OCI-LY7 (cell line): ENCODE data around the gene MON1B. TPM values are rescaled to one million over a fixed set of nuclear protein-coding genes. Genes with fewer than 3 reads are reported as not detected.
"Not testable (repeated sequence)": the region's sequence is repeated elsewhere in the genome, so short reads cannot be mapped to it uniquely, and the experiment has no call there.

Experiments
- BruUV-seq: library from RNA; stranded (reverse); fragments of 400-500 nt; replicated peaks from 2 replicates; lab custom pipeline; 2021; lab: Mats Ljungman, UMichigan
- CTCF ChIA-PET: fragments of 300-600 bp; sonication (Branson Sonifier 250); formaldehyde crosslinking; loops from one replicate; lab custom pipeline; 2022; ENCODE audit warnings: antibody characterized with exemption; ENCODE audit not compliant: unreplicated experiment; lab: Charles Lee
- POLR2A ChIA-PET: fragments of 300-600 bp; sonication (Branson Sonifier 250); formaldehyde crosslinking; loops from one replicate; lab custom pipeline; 2022; ENCODE audit warnings: antibody characterized with exemption; lab: Charles Lee
- DNase-seq: peaks from one replicate; pipeline ENCODE4 v3.0.0-alpha.2; 2015; ENCODE audit warnings: low spot score
- H2AFZ ChIP-seq: fragments of 200-600 bp; sonication (generic), shearing (Covaris generic); 2 replicates; pipeline ENCODE4 v1.6.1; 2014; ENCODE audit warnings: mild to moderate bottlenecking, antibody characterized with exemption, low read length, moderate library complexity
- H3K27ac ChIP-seq: fragments of 200-600 bp; sonication (generic); 2 replicates; pipeline ENCODE4 v1.5.1; 2014; ENCODE audit warnings: mixed run types, low read depth, mild to moderate bottlenecking, moderate library complexity, low read length, inconsistent platforms; ENCODE audit not compliant: poor library complexity, severe bottlenecking
- H3K36me3 ChIP-seq: fragments of 200-600 bp; sonication (generic); 2 replicates; pipeline ENCODE4 v1.6.1; 2014; ENCODE audit warnings: mild to moderate bottlenecking, antibody characterized with exemption, low read length, moderate library complexity, mixed read lengths; ENCODE audit not compliant: insufficient read depth
- H3K4me1 ChIP-seq: fragments of 200-600 bp; sonication (generic); 2 replicates; pipeline ENCODE4 v1.5.1; 2014; ENCODE audit warnings: mild to moderate bottlenecking, low read length; ENCODE audit not compliant: insufficient read depth, poor library complexity, severe bottlenecking
- H3K4me2 ChIP-seq: fragments of 200-600 bp; sonication (generic); 2 replicates; pipeline ENCODE4 v1.6.1; 2014; ENCODE audit warnings: mild to moderate bottlenecking, low read length
- H3K4me3 ChIP-seq: fragments of 200-600 bp; sonication (generic); 2 replicates; pipeline ENCODE4 v1.5.1; 2014; ENCODE audit warnings: mild to moderate bottlenecking, low read depth, low read length; ENCODE audit not compliant: poor library complexity, severe bottlenecking
- H3K79me2 ChIP-seq: fragments of 200-600 bp; sonication (generic); 2 replicates; pipeline ENCODE4 v1.6.1; 2016; ENCODE audit warnings: low read depth, mild to moderate bottlenecking, low read length, moderate library complexity, mixed read lengths; ENCODE audit not compliant: insufficient read depth
- H3K9me2 ChIP-seq: fragments of 200-600 bp; sonication (generic); 2 replicates; pipeline ENCODE4 v1.6.1; 2016; ENCODE audit warnings: mild to moderate bottlenecking, low read length, mixed read lengths; ENCODE audit not compliant: insufficient read depth
- H3K9me3 ChIP-seq: fragments of 200-600 bp; sonication (generic); 2 replicates; pipeline ENCODE4 v1.6.1; 2014; ENCODE audit warnings: mild to moderate bottlenecking, mixed run types, low read length, mixed read lengths
- H4K20me1 ChIP-seq: fragments of 200-600 bp; sonication (generic); 2 replicates; pipeline ENCODE4 v1.6.1; 2014; ENCODE audit warnings: mild to moderate bottlenecking, antibody characterized with exemption, low read length, moderate library complexity, mixed read lengths; ENCODE audit not compliant: insufficient read depth
- CTCF ChIP-seq: fragments of 200-600 bp; sonication (generic); conservative IDR thresholded peaks from 2 replicates; pipeline ENCODE4 v1.5.1; 2014; ENCODE audit warnings: mild to moderate bottlenecking, antibody characterized with exemption, low read length, moderate library complexity, mixed read lengths
- EZH2phosphoT487 ChIP-seq: fragments of 200-600 bp; sonication (generic); IDR thresholded peaks from 2 replicates; pipeline ENCODE4 v1.6.1; 2018; ENCODE audit warnings: low read depth, borderline replicate concordance, mild to moderate bottlenecking, mixed run types, antibody characterized with exemption, low read length, moderate library complexity, mixed read lengths
- intact Hi-C: fragments of 100-400 bp; cut with micrococcal nuclease; formaldehyde crosslinking; loops from one replicate; pipeline ENCODE4 v1.10.0; 2022; ENCODE audit not compliant: unreplicated experiment
- total RNA-seq, 2 experiments: library from RNA; depleted of rRNA in 1 of 2; stranded (reverse); fragments of >200 nt in 1 of 2; shearing (Covaris generic) in 1 of 2; gene quantifications; 2 replicates each; pipeline ENCODE4 v1.2.3, GENCODE V29; 2014 to 2022

MON1B gene
- total RNA-seq, 2 experiments from 2014 or later: 20.4 to 72.7 TPM

GRCh38 chr16:77234611-77235010, 43.6 kb downstream of the MON1B start:
- no peaks in the 10 kb centered on the region for H3K4me1 ChIP-seq
- no peaks in the 10 kb centered on the region for H3K36me3 ChIP-seq
- H4K20me1 ChIP-seq: no peaks in the 10 kb centered on the region
- no peak overlapping the region for H2AFZ ChIP-seq
- H3K9me2 ChIP-seq: no peaks in the 10 kb centered on the region
- no peaks in the 10 kb centered on the region for H3K9me3 ChIP-seq
- no peaks in the 10 kb centered on the region for H3K79me2 ChIP-seq
- no peak overlapping the region for H3K4me3 ChIP-seq
- no peak overlapping the region for H3K27ac ChIP-seq
- BruUV-seq: no TSS peak
- no peak overlapping the region for H3K4me2 ChIP-seq
- TF ChIP-seq CTCF (no peak), EZH2phosphoT487 (no peak)
- intact Hi-C loops: loop anchor here (10.0 kb wide), 1 partner anchor 200 kb away; the partner anchor contains the start of gene ADAMTS18
- ChIA-PET POLR2A (no interaction called here), CTCF (no interaction called here)
- DNase-seq: no peak

GRCh38 chr16:77236063-77236511, 45.1 kb downstream of the MON1B start:
- H3K4me2 ChIP-seq: 0 out of 2 replicates have a peak overlapping the region, but pooled peaks have one; percentile 24
- H3K9me3 ChIP-seq: no peaks in the 10 kb centered on the region
- CTCF ChIA-PET: no interaction called here
- H3K79me2 ChIP-seq: no peaks in the 10 kb centered on the region
- no peaks in the 10 kb centered on the region for H3K9me2 ChIP-seq
- H3K4me1 ChIP-seq: no peaks in the 10 kb centered on the region
- H4K20me1 ChIP-seq: no peaks in the 10 kb centered on the region
- TF ChIP-seq EZH2phosphoT487 (no peak), CTCF (peak; percentile 97)
- BruUV-seq: no TSS peak
- intact Hi-C loops: loop anchor here (1.0 to 10.0 kb wide), 4 partner anchors 140 to 735 kb away; partner anchors contain the start of gene ADAMTS18
- no peak overlapping the region for H2AFZ ChIP-seq
- no peak overlapping the region for H3K27ac ChIP-seq
- H3K36me3 ChIP-seq: no peaks in the 10 kb centered on the region
- POLR2A ChIA-PET: interaction anchor here (0.5 kb wide), 1 partner anchor 361 kb away, joined by 4 read pairs; no protein-coding TSS in a partner anchor
- no peak overlapping the region for H3K4me3 ChIP-seq
- peak; percentile 84 for DNase-seq

GRCh38 chr16:77238593-77238992, 47.6 kb downstream of the MON1B start:
- Histone ChIP-seq H3K4me1 (no peaks in the 10 kb centered on the region), H3K79me2 (no peaks in the 10 kb centered on the region), H2AFZ (no peak overlapping the region), H3K4me3 (no peak overlapping the region), H3K36me3 (no peaks in the 10 kb centered on the region), H3K4me2 (no peak overlapping the region), H3K9me2 (no peaks in the 10 kb centered on the region), H4K20me1 (no peaks in the 10 kb centered on the region), H3K27ac (no peak overlapping the region), H3K9me3 (no peaks in the 10 kb centered on the region)
- no peak for DNase-seq
- CTCF ChIA-PET: interaction anchor here (0.6 kb wide), 1 partner anchor 38 kb away, joined by 3 read pairs; no protein-coding TSS in a partner anchor
- no TSS peak for BruUV-seq
- intact Hi-C loops: loop anchor here (10.0 kb wide), 1 partner anchor 196 kb away; the partner anchor contains the start of gene ADAMTS18
- POLR2A ChIA-PET: no interaction called here
- TF ChIP-seq EZH2phosphoT487: no peak
- TF ChIP-seq CTCF: no peak

- H3K9me3 ChIP-seq, H3K4me3 ChIP-seq, H3K9me2 ChIP-seq, H4K20me1 ChIP-seq, H3K79me2 ChIP-seq, H2AFZ ChIP-seq, intact Hi-C loops, H3K36me3 ChIP-seq, H3K4me2 ChIP-seq, DNase-seq, BruUV-seq, H3K4me1 ChIP-seq, CTCF ChIA-PET, POLR2A ChIA-PET, H3K27ac ChIP-seq: not testable (repeated sequence)
Observed at GRCh38 chr16:77242471-77242870, 51.5 kb downstream of the MON1B start.
